Eye (tissue), 1 donor: ENCODE measurements around the gene MAPK12.
"Not testable (repeated sequence)": the region's sequence is repeated elsewhere in the genome, so short reads cannot be mapped to it uniquely, and the experiment has no call there.

Source experiments
- DNase-seq: peaks from one replicate; pipeline ENCODE4 v3.0.0-alpha.2; 2015

The MAPK12 gene

DNA sequence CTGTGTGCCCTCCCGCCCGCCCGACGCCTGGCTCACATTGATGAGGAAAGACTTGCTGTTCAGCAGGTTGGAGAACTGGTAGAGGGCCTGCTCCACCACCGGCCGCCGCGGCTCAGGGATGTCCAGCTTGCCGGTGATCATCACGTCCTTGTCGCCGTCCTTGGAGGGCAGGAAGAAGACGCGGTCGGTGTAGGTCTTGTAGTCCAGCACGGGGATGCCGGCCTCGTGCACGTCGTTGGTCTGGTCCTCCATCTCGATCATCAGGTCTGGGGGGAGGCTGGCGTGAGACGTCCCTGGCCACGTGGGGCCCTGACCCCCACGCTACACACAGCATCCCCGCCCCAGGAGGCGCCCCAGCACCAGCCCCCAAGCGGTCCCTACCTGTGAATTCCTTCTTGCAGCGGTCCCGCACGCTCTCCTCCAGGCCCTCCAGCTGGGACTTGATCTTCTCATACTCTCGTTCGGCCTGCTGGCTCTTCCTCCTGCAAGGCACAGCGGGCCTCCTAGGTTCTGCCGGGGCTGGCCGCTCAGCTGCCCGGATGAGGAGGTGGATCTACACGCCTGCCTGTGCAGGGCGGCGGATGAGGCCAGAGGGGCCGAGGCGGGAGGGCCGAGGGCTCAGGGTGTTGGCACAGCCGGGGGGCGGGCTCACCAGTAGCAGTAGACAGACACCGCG lies 19.4 kb upstream of the MAPK12 start:
- no peak for DNase-seq

DNA sequence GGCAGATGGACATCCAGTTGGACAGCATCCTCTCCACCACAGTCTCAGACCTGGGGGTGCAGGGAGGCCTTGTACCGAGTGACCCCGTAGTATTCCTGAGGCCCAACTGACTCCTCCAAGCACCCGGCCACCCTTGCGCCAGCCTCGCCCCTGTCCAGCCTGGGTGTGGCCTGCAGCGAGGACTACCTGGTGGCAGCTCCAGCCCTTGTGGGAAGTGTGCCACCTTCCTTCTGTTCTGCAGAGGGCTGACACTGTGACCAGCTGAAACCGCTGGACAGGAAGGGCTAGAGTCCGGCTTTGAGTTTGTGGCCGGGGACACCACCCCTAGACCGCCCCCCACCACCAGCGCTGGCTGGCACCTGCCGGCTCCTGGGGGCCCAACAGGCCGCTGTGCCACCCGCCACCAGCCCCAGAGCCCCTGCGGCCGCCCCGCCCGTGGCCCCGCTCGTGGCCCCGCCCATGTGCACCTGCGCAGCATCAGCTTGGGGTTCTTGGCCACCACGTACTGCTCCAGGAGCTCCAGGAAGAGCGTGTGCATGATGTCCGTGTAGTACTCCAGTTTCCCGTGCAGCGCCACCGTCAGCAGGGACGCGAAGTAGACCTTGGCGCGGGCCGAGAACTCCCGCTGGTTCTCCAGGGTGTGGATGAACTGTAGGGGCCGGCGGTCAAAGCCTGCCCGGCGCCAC lies 18.7 kb upstream of the MAPK12 start:
- DNase-seq: no peak

DNA sequence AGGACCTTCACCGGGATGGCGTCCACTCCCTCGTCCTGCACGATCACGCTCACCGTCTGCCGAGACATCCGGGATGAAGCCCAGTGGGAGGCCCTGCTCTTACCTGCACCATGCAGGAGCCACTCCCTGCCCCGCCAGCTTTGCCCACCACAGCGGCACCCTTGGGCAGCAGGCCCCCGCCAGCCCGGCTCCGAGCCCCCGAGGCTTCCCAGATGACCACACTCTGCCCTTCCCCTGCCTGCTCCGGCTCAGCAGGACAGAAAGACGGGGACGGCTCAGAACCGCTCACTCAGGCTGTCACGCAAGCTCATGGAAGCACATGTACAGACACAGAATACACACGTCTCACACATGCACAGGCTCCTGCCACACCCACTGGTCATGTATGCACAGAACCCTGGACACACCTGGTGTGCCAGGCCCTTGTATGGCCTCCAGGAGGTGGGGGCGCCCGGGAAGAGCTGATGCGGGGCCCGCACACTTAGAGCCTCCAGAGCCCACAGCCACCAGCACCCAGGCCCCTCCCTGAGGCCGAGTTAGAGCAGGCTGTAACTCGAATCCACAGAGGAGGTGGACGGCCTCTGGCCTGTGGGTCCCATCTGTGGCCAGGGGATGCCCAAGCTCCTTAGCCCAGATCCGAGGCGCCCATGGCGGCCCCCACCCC lies 17.6 kb upstream of the MAPK12 start:
- DNase-seq: no peak

DNA sequence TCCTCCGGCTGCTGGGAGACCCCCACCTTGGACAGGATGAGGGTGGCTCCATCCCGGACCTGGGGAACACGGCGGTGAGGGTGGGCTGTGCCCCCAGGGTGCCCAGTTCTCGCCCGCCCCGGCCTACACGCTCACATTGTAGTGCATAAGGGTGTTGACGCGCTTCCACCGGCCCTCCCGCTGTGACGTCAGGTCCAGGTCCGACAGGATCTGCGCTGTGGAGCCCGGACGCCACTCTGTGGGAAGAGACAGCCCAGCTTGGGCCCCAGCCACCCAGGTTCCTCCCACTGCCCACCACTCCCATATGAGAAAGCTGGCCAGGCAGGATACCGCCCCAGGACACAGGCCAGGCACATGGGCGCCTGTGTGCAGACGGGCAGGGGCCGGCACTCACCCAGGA lies 17.0 kb upstream of the MAPK12 start:
- no peak for DNase-seq

DNA sequence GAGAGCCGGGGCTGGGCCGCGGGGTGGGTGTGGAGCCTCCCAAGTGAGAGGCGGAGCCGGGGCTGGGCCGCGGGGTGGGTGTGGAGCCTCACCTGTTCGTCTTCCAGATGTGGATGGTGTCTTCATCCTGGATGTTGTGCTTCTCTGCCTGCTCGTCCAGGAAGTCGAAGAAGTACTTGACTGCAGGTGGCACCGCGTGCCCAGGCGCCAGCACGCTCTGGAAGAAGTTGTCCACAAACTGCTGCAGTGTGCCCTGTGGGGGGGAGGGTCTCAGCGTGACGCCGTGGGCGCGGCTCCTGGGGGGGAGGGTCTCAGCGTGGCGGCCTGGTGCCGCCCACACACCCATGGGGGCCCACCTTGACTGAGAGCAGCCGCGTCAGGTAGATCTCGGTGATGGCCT lies 16.3 kb upstream of the MAPK12 start:
- no peak for DNase-seq

DNA sequence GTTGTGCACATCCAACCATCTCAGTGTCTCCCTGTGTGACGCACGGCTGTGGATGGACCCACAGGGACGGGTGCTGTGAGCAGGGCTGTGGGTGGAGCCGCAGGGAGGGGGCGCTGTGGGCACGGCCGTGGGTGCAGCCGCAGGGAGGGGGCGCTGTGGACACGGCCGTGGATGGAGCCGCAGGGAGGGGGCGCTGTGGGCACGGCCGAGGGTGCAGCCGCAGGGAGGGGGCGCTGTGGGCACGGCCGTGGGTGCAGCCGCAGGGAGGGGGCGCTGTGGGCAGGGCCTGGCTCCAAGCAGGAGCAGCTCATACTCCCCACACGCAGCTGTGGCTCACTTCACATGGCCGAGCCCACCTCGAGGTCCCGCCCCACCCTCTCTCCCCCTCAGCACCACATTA lies 14.7 kb upstream of the MAPK12 start:
- peak; percentile 22 for DNase-seq

DNA sequence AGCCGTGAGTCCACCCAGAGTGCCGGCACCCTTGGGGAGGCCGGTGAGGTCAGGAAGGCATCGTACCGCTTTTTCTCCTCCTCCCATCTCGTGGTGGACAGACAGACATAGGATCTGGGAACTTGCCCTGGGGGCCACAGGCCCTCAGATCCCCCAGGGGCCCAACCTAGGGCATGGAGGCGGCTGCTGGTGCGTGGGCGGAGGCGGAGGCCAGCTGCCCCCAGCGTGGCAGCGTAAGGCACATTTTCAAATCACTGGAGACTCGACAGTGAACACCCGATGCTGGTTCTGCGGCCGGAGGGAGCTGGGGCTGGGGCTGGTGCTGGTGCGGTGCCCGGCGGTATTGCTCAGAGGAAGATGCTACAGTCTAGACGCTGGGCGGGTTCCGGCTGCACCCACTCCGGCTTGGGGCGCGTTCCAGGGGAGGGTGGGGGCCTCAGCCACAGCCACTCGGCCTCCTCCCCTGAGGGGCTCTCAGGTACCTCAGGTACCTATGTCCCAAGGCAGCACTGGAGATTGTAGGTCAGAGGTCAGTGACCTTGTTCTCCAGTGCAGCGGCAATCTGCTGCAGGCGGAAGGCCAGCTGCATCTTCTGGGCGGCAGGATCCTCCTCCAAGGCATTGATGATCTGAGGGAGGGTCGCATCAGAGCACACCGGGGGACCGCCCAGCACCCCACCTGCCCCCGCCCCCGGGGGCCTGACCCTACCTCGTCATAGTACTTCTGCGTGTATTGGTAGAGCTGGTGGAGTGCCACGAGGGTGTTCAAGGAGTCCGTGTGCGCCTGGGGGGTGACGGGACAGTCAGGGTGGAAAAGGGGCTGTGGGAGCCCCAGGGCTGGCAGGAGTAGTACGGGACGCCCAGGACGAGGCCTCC lies 13.9 kb upstream of the MAPK12 start:
- DNase-seq: no peak

DNA sequence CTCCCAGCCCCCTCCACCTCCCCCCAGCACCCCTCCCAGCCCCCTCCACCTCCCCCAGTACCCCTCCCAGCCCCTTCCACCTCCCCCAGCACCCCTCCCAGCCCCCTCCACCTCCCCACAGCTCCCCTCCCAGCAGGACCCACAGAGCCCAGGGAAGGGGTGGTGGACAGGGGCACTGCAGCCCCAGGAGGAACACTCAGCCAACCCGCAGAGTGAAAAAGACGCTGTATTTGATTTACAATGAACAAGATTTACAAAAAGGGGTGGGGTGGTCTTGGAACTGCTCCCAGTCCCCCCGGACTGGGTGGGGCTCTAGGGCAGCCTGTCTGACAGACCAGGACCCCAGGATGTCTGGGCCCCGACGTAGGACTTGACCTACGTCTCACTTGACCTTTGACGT lies 13.3 kb upstream of the MAPK12 start:
- DNase-seq: no peak

DNA sequence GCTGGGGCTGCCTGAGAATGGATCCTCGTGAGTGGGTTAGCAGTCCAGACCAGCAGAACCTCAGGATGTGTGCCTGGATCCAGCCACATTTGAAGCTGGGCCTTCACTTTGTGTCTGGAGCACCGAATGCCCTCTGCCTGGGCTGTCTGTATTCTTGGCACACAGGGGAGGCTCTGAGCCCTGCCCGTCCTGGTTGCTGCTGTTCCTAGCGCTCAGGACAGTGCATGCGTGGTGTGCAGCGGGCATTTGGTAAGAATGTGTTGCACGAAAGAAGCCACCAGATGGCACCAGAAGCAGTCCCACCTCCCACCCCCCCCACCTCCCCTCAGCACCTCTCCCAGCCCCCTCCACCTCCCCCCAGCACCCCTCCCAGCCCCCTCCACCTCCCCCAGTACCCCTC lies 12.8 kb upstream of the MAPK12 start:
- peak; percentile 84 for DNase-seq

DNA sequence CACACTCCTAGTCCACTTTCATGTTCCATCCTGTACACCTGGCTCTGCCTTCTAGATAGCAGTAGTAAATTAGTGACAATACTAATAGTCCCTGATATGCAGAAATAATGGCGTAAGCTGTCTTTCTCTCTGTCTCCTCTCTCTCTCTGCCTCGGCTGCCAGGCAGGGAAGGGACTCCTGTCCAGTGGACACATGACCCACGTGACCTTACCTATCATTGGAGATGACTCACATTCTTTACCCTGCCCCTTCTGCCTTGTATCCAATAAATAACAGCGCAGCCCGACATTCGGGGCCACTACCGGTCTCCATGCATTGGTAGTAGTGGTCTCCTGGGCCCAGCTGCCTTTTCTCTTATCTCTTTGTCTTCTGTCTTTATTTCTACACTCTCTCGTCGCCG lies 12.3 kb upstream of the MAPK12 start:
- not testable (repeated sequence) for DNase-seq

DNA sequence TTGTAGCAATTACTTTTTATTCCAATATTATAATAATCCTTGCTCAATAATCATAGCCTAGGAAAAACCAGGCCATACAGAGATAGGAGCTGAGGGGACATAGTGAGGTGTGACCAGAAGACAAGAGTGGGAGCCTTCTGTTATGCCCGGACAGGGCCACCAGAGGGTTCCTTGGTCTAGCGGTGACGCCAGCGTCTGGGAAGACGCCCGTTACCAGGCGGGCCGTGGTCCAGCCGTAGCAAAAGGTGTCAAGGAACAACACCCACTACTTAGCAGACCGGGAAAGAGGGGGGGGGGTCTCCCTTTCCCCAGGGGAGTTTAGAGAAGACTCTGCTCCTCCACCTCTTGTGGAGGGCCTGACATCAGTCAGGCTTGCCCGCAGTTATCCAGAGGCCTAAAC lies 11.9 kb upstream of the MAPK12 start:
- not testable (repeated sequence) for DNase-seq

DNA sequence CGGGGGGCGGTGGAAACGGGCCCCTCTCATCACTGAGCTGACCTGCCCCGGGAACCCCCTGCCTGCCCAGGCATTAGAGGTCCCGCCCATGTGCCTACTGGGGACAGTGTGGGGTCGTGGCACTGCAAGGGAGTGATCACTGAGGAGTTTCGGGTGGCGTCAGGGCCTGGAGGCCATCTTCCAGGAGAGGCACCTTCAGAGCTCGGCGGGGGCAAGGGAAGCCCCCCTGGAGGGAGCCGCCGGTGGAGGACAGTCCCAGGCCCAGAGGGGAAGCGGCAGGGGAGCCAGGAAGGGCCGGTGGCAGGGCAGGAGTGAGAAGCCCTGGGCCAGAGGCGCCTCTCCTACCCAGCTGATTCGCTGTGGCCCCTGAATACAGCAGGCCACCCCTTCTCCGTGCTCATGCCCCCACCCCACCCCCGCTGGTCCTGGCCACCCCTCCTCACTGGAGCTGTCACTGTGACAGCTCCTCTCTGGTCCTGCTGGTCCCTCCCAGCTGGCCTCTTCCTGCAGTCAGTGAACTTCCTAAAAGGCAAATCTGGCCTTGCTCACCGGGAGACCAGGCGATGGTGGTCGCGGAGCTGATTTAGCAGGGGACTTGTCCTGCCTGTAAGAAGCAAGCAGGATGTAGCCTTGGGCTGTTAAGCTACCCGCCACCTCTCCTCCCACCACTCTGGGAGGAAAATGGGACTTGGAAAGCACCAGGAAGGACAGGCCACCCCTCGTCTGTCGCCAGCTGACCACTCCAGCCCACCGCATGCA lies 10.7 kb upstream of the MAPK12 start:
- peak; percentile 51 for DNase-seq

DNA sequence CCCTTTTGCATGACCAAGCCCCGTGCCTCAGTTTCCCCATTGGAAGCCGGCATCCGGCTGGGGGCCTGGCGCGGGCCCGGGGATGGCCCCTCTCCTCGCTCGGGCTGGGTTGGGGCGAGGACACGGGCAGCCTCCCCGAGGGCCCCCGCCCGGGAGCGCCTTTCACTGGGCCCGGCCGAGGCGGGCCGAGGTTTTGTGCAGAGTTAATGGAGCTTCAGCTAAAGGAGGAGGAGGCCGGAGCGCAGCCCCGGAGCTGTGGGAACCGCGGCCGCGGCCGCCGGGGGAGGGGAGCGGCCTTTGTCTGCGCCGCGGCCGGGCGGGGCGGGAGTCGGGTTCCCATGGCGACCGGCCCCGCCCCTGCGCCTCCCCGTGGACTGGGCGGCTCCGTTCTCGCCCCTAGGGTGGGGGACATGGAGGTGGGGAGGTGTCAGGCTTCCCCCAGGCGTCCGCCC lies 10.1 kb upstream of the MAPK12 start:
- peak; percentile 87 for DNase-seq

DNA sequence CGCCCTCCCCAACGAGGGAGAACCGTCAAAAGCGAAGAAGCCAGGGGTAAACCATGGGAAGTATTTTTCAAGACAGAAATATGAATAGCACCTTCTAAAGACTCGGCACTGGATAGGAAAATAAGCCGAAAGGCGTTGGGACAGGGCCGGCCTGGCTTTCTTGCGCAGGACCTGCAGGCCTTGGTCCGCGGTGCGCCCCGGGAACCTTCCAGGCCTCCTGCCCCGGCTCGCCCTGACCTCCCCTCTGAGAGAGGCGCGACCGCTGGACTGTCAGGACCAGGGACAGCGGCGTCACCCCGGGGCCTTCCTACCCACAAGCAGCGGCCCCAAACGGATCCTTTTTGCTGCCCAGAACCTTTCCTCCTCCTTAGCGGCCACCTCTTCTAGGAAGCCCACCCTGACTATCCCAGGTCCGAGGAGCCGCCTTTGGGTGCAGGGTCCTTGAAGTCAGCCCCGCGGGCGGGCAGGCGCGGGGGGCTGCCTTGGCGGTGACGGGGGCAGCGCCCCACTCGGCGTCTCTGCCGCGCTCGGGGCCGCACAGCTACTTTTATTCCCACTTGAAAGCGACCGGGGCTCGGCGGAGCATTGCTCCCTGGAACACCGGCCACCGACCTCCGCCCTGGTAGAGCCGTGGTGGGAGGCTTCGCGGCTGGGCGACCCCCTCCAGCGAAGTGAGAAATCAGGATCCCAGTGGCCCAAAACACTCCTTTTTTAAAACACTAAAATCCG lies 9.3 kb upstream of the MAPK12 start:
- DNase-seq: peak; percentile 83

DNA sequence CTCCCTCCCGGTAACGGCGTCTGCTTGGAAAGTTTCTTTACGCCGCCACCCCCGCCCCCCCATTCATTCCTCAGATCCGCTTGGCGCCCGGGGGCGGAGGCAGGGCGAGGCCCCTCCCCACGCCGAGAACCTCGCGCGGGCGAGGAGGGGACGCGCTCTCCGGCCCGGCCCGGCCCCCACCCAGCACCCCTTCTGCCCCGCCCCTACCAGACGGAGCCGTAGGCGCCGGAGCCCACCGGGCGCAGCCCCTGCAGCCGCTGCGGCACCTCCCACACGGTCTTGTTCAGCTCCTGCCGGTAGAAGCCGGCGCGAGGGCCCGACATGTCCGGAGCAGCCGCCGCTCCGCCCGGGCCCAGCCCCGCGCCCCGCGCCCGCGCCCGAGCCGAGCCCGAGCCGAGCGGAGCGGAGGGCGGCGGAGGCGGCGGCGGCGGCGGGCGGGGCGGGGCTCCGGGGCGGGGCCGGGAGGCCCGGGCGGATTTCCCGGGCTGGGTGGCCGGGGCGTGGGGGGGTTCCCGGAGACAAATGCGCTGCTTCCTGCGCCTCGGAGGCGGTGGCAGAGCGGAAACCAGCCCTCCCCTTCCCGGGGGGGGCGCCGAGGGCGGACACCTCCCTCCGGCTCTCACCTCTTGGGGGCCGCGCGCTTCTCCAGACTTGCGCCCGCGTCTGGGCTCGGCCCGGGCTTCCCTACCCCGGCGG lies 8.6 kb upstream of the MAPK12 start, which contains the start of gene MAPK11:
Gene MAPK11, minus strand, starts transcription at position 411 of the 696 bp plus-strand sequence. Its CDS starts 88 bp downstream, at position 323.
- DNase-seq: peak; percentile 53

DNA sequence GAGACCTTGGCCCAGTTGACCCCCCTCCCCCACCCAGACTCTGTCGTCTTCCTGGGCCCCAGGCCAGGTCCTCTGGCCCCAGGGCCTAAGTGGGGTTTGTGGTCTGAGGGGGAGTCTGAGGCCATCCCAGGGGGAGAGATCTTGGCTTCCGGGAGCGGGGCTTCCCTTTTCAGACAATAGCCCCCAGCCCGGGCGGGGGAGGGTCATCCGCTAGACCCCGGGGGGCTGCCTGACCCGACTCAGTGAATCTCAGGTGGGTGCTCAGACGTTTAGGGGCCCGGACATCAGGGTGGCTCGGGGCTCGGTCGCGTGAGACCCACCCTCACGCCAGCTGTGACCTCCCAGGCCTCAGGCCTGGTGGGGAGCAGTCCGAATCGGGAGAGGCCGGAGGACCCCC lies 8.1 kb upstream of the MAPK12 start:
- peak; percentile 38 for DNase-seq

DNA sequence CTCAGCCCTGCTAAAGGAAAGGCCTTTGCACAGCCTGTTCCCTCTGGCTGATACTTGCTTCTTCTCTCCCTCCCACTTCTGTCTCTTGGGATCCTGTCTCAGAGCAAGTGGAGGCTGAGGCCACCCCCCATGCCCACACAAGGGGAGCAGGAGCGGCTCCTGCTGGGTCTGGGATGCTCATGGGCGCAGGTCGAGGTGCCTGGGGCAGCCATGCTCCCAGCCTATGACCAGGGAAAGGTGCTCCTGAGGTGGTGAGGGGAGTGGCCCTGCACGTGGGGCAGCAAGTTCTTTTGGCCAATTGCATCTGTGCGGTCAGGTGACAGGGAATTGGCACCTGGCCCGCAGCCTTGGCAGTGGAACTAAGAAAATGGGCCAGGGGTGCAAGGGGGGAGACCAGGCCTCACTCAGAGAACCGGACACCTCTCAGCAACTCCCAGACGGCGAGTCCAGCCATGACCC lies 7.2 kb upstream of the MAPK12 start:
- peak; percentile 37 for DNase-seq

DNA sequence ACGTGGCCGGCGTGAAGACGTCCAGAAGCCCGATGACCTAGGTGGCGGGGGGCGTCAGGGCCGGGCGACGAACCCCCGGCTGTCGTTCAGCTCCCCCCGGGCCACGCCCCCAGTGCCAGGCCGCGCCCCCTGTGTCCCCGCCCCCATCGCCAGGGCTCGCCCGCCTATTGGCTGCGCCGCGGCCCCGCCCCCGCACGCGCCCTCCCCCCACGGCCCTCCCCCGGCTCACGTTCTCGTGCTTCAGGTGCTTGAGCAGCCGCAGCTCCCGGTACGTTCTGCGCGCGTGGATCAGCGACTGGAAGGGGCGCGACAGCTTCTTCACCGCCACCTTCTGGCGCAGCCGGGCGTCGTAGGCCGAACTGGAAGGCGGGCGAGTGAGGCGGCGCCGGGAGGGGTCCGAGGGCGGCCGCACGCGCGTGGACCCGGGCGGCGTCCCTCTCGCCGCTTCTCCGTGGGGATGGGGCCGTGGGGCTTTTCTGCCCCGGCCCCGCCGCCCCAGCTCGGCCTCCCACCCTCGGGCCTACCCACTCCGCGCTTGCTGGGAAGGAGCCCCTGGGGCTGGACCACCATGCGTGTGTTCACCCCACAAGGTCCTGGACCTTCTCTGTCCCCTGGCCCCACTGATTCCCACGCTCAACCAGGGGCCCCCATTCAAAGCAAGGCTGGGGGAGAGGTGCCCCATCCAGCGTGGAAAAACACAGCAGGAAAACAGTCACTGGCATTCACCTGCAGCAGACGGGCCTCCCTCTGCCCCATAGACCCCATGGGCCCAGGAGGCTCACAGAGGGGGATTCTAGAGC lies 6.3 kb upstream of the MAPK12 start:
- peak; percentile 82 for DNase-seq

DNA sequence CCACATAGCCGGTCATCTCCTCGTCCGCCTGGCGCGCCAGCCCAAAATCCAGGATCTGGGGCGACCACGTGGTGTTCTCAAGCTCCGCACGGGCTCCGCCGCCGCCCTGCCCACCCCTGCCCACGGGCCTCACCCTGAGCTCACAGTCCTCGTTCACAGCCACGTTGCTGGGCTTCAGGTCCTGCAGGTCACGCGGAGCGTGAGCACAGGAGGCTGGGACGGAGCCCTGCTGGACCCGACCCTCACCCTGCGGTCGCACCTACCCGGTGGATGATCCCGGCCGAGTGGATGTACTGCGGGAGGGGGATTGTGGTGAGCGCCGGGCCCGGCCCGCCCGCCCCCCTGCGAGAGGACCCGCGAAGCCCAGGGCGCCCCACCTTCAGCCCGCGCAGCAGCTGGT lies 5.5 kb upstream of the MAPK12 start:
- DNase-seq: no peak
